ENCODE measurements around the gene SLC8A3.

SLC8A3 gene

GRCh38 chr14:70190156-70190555 lies 1.4 kb upstream of the SLC8A3 start:
- H3K36me3 ChIP-seq (ENCODE audit: insufficient read depth, insufficient read length, low read length) = no peaks in the 10 kb centered on the region
- no peak for TF ChIP-seq YY1 (IDR thresholded peaks at IDR 0.05; ENCODE audit: insufficient read depth, insufficient read length)
- no peak for TF ChIP-seq ZNF274 (IDR thresholded peaks at IDR 0.05; ENCODE audit: low read depth, low read length)
- no peak for TF ChIP-seq SUZ12 (IDR thresholded peaks at IDR 0.05; ENCODE audit: extremely low read depth, insufficient read depth, insufficient read length)
- no peak overlapping the region for H3K4me3 ChIP-seq (ENCODE audit: insufficient read length, low read depth)
- DNase-seq (ENCODE audit: low read depth, low spot score) = no peak
- H3K4me1 ChIP-seq (ENCODE audit: insufficient read depth, insufficient read length) = peaks cover 5% of the 10 kb centered on the region
- peaks cover 55% of the 10 kb centered on the region for H3K27me3 ChIP-seq (ENCODE audit: insufficient read depth, insufficient read length)
- no peak overlapping the region for H3K9ac ChIP-seq (ENCODE audit: insufficient read length, low read depth)
- H3K9me3 ChIP-seq (ENCODE audit: insufficient read depth, low read length) = no peaks in the 10 kb centered on the region

DNA sequence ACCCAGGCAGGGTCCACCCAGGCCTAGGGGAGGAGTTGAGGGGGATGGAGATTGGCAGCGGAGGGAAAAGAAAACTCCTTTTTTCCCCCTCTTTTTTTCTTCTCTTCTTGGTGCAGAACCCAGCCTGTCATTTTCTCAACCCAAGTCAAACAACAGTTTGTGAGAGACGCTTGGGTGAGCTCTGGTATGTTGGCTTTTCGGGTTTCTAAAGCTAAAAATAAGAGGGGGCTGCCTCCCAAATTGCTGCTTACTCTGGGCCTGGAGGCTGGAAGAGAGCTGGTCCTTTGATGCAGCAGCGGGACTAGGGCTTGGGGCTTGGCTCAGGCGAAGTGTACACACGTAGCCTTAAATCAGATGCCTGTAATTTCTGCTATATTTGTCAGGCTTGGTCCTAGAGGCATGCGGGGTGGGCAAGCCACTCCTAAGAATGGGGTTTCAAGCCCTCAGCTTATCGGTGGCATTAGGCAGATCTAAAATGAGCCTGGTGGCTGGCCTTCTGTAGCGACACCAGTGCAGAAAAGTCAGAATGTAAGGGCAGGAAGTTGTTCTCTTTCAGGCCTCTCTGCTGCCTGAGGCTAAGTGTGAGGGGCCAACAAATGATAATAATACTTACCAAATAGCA lies 816 bp upstream of the SLC8A3 start:
- TF ChIP-seq YY1 (IDR thresholded peaks at IDR 0.05; ENCODE audit: insufficient read depth, insufficient read length) = no peak
- no peak for TF ChIP-seq SUZ12 (IDR thresholded peaks at IDR 0.05; ENCODE audit: extremely low read depth, insufficient read depth, insufficient read length)
- no peak for TF ChIP-seq ZNF274 (IDR thresholded peaks at IDR 0.05; ENCODE audit: low read depth, low read length)
- no peaks in the 10 kb centered on the region for H3K36me3 ChIP-seq (ENCODE audit: insufficient read depth, insufficient read length, low read length)
- peaks cover 5% of the 10 kb centered on the region for H3K4me1 ChIP-seq (ENCODE audit: insufficient read depth, insufficient read length)
- peak overlapping the region; percentile 58 for H3K4me3 ChIP-seq (ENCODE audit: insufficient read length, low read depth)
- no peaks in the 10 kb centered on the region for H3K9me3 ChIP-seq (ENCODE audit: insufficient read depth, low read length)
- DNase-seq (ENCODE audit: low read depth, low spot score) = no peak
- H3K9ac ChIP-seq (ENCODE audit: insufficient read length, low read depth) = peak overlapping the region; percentile 10
- peaks cover 56% of the 10 kb centered on the region for H3K27me3 ChIP-seq (ENCODE audit: insufficient read depth, insufficient read length)

GRCh38 chr14:70188322-70188658 lies 461 bp downstream of the SLC8A3 start:
- Histone ChIP-seq H3K9ac (ENCODE audit: insufficient read length, low read depth) (peak overlapping the region; percentile 32), H3K27me3 (ENCODE audit: insufficient read depth, insufficient read length) (peaks cover 56% of the 10 kb centered on the region), H3K36me3 (ENCODE audit: insufficient read depth, insufficient read length, low read length) (no peaks in the 10 kb centered on the region), H3K9me3 (ENCODE audit: insufficient read depth, low read length) (no peaks in the 10 kb centered on the region), H3K4me3 (ENCODE audit: insufficient read length, low read depth) (peak overlapping the region; percentile 58), H3K4me1 (ENCODE audit: insufficient read depth, insufficient read length) (peaks cover 5% of the 10 kb centered on the region)
- TF ChIP-seq SUZ12 (IDR thresholded peaks at IDR 0.05; ENCODE audit: extremely low read depth, insufficient read depth, insufficient read length) (no peak), YY1 (IDR thresholded peaks at IDR 0.05; ENCODE audit: insufficient read depth, insufficient read length) (no peak)
- no peak for DNase-seq (ENCODE audit: low read depth, low spot score)

- no peak for DNase-seq (ENCODE audit: low read depth, low spot score)
- Histone ChIP-seq H3K9ac (ENCODE audit: insufficient read length, low read depth) (no peak overlapping the region), H3K36me3 (ENCODE audit: insufficient read depth, insufficient read length, low read length) (no peaks in the 10 kb centered on the region), H3K27me3 (ENCODE audit: insufficient read depth, insufficient read length) (peaks cover 56% of the 10 kb centered on the region), H3K9me3 (ENCODE audit: insufficient read depth, low read length) (no peaks in the 10 kb centered on the region), H3K4me1 (ENCODE audit: insufficient read depth, insufficient read length) (peaks cover 5% of the 10 kb centered on the region), H3K4me3 (ENCODE audit: insufficient read length, low read depth) (no peak overlapping the region)
- TF ChIP-seq ZNF274 (IDR thresholded peaks at IDR 0.05; ENCODE audit: low read depth, low read length) = no peak
Observed at GRCh38 chr14:70186900-70187451, 1.8 kb downstream of the SLC8A3 start.

- TF ChIP-seq SUZ12 (IDR thresholded peaks at IDR 0.05; ENCODE audit: extremely low read depth, insufficient read depth, insufficient read length) = no peak
- TF ChIP-seq ZNF274 (IDR thresholded peaks at IDR 0.05; ENCODE audit: low read depth, low read length) = no peak
- TF ChIP-seq YY1 (IDR thresholded peaks at IDR 0.05; ENCODE audit: insufficient read depth, insufficient read length) = no peak
- no peak for DNase-seq (ENCODE audit: low read depth, low spot score)
- Histone ChIP-seq H3K9ac (ENCODE audit: insufficient read length, low read depth) (no peak overlapping the region), H3K4me1 (ENCODE audit: insufficient read depth, insufficient read length) (no peaks in the 10 kb centered on the region), H3K36me3 (ENCODE audit: insufficient read depth, insufficient read length, low read length) (no peaks in the 10 kb centered on the region), H3K9me3 (ENCODE audit: insufficient read depth, low read length) (no peaks in the 10 kb centered on the region), H3K27me3 (ENCODE audit: insufficient read depth, insufficient read length) (peaks cover 33% of the 10 kb centered on the region), H3K4me3 (ENCODE audit: insufficient read length, low read depth) (no peak overlapping the region)
Observed at GRCh38 chr14:70183991-70184390, 4.8 kb downstream of the SLC8A3 start.

GRCh38 chr14:70181276-70181675 lies 7.5 kb downstream of the SLC8A3 start:
- Histone ChIP-seq H3K4me3 (ENCODE audit: insufficient read length, low read depth) (no peak overlapping the region), H3K36me3 (ENCODE audit: insufficient read depth, insufficient read length, low read length) (no peaks in the 10 kb centered on the region), H3K4me1 (ENCODE audit: insufficient read depth, insufficient read length) (no peaks in the 10 kb centered on the region), H3K27me3 (ENCODE audit: insufficient read depth, insufficient read length) (peaks cover 6% of the 10 kb centered on the region), H3K9me3 (ENCODE audit: insufficient read depth, low read length) (no peaks in the 10 kb centered on the region), H3K9ac (ENCODE audit: insufficient read length, low read depth) (no peak overlapping the region)
- DNase-seq (ENCODE audit: low read depth, low spot score) = no peak
- no peak for TF ChIP-seq SUZ12 (IDR thresholded peaks at IDR 0.05; ENCODE audit: extremely low read depth, insufficient read depth, insufficient read length)
- no peak for TF ChIP-seq YY1 (IDR thresholded peaks at IDR 0.05; ENCODE audit: insufficient read depth, insufficient read length)
- no peak for TF ChIP-seq ZNF274 (IDR thresholded peaks at IDR 0.05; ENCODE audit: low read depth, low read length)

GRCh38 chr14:70180718-70181117 lies 8.0 kb downstream of the SLC8A3 start:
- Histone ChIP-seq H3K4me1 (ENCODE audit: insufficient read depth, insufficient read length) (no peaks in the 10 kb centered on the region), H3K36me3 (ENCODE audit: insufficient read depth, insufficient read length, low read length) (no peaks in the 10 kb centered on the region), H3K9ac (ENCODE audit: insufficient read length, low read depth) (no peak overlapping the region), H3K27me3 (ENCODE audit: insufficient read depth, insufficient read length) (peaks cover 3% of the 10 kb centered on the region), H3K4me3 (ENCODE audit: insufficient read length, low read depth) (no peak overlapping the region), H3K9me3 (ENCODE audit: insufficient read depth, low read length) (no peaks in the 10 kb centered on the region)
- no peak for TF ChIP-seq ZNF274 (IDR thresholded peaks at IDR 0.05; ENCODE audit: low read depth, low read length)
- no peak for TF ChIP-seq SUZ12 (IDR thresholded peaks at IDR 0.05; ENCODE audit: extremely low read depth, insufficient read depth, insufficient read length)
- no peak for TF ChIP-seq YY1 (IDR thresholded peaks at IDR 0.05; ENCODE audit: insufficient read depth, insufficient read length)
- DNase-seq (ENCODE audit: low read depth, low spot score) = no peak
